Glutamatergic neuron (in vitro differentiated cells): Measurements from ENCODE around the gene TMEM59L. TPM values are rescaled to one million over a fixed set of nuclear protein-coding genes. Genes with fewer than 3 reads are reported as not detected.

Source experiments
- DNase-seq: peaks from one replicate; pipeline ENCODE4 v3.0.0; 2022
- H3K27ac Mint-ChIP-seq: one replicate; pipeline ENCODE4 v1.8.0; 2020; ENCODE audit warnings: mild to moderate bottlenecking, mixed read lengths, inconsistent platforms; ENCODE audit not compliant: unreplicated experiment
- H3K27me3 Mint-ChIP-seq: one replicate; pipeline ENCODE4 v1.8.0; 2020; ENCODE audit warnings: mild to moderate bottlenecking, moderate library complexity, mixed read lengths, inconsistent platforms; ENCODE audit not compliant: unreplicated experiment
- H3K36me3 Mint-ChIP-seq: one replicate; pipeline ENCODE4 v1.8.0; 2020; ENCODE audit warnings: mild to moderate bottlenecking, mixed read lengths, inconsistent platforms; ENCODE audit not compliant: unreplicated experiment
- H3K4me1 Mint-ChIP-seq: one replicate; pipeline ENCODE4 v1.8.0; 2020; ENCODE audit warnings: mild to moderate bottlenecking, low read depth, mixed read lengths, inconsistent platforms; ENCODE audit not compliant: unreplicated experiment
- H3K4me3 Mint-ChIP-seq: one replicate; pipeline ENCODE4 v1.8.0; 2020; ENCODE audit warnings: mild to moderate bottlenecking, mixed read lengths, inconsistent platforms; ENCODE audit not compliant: unreplicated experiment
- H3K9me3 Mint-ChIP-seq: one replicate; pipeline ENCODE4 v1.8.0; 2020; ENCODE audit warnings: mild to moderate bottlenecking, moderate library complexity, mixed read lengths, inconsistent platforms; ENCODE audit not compliant: unreplicated experiment
- CTCF ChIP-seq: fragments of 200-600 bp; sonication (generic); IDR thresholded peaks from one replicate; pipeline ENCODE4 v1.5.0; 2021; ENCODE audit not compliant: partially characterized antibody, unreplicated experiment
- total RNA-seq: library from RNA; stranded (reverse); fragmentation: NEBNext Ultra II Directional; extraction: Animal tissue kit (Norgen Biotek cat#: 25700); gene quantifications from one replicate; pipeline ENCODE4 v1.2.1, GENCODE V29; 2021; ENCODE audit not compliant: unreplicated experiment

The TMEM59L gene
- total RNA-seq, 1 donor from 2014 or later, result 92.3 TPM

- H3K27me3 Mint-ChIP-seq, result peaks cover 3% of the 10 kb centered on the region
- no peak for TF ChIP-seq CTCF
- H3K36me3 Mint-ChIP-seq, result no peaks in the 10 kb centered on the region
- no peak for DNase-seq
- peaks cover 8% of the 10 kb centered on the region for H3K4me1 Mint-ChIP-seq
- H3K27ac Mint-ChIP-seq, result no peak overlapping the region
- peak overlapping the region; percentile 2 for H3K4me3 Mint-ChIP-seq
- peaks cover 2% of the 10 kb centered on the region for H3K9me3 Mint-ChIP-seq
Observed at GRCh38 chr19:18670312-18670711, 57.6 kb downstream of the TMEM59L start.

Other genes starting within 250 kb of the TMEM59L start
- 8.9 TPM for gene GDF15, start 226.7 kb upstream of the TMEM59L start, total RNA-seq
- not detected for gene LRRC25, start 215.2 kb upstream of the TMEM59L start, total RNA-seq
- 177 TPM for gene SSBP4, start 193.5 kb upstream of the TMEM59L start, total RNA-seq
- gene ISYNA1, start 174.7 kb upstream of the TMEM59L start, total RNA-seq, result 111 TPM
- gene ELL, start 90.8 kb upstream of the TMEM59L start, total RNA-seq, result 11.6 TPM
- gene FKBP8, start 69.3 kb upstream of the TMEM59L start, total RNA-seq, result 203 TPM
- 71.3 TPM for gene KXD1, start 55.0 kb upstream of the TMEM59L start, total RNA-seq
- gene UBA52, start 41.0 kb upstream of the TMEM59L start, total RNA-seq, result 826 TPM
- 54.3 TPM for gene REX1BD, start 24.1 kb upstream of the TMEM59L start, total RNA-seq
- 55.3 TPM for gene CRLF1, start 6.1 kb upstream of the TMEM59L start, total RNA-seq
- gene KLHL26, start 24.2 kb downstream of the TMEM59L start, total RNA-seq, result 12.0 TPM
- 28.8 TPM for gene CRTC1, start 70.8 kb downstream of the TMEM59L start, total RNA-seq
- gene COMP, start 178.4 kb downstream of the TMEM59L start, total RNA-seq, result not detected
- 46.3 TPM for gene UPF1, start 219.1 kb downstream of the TMEM59L start, total RNA-seq